Gastrocnemius medialis (tissue), 4 donors: ENCODE results near the gene CARD9.

Experiments used
- POLR2A ChIP-seq, 2 donors: fragments of 450-650 bp; IDR thresholded peaks; one replicate each; pipeline ENCODE4 v1.6.1; 2017; ENCODE audit warnings: antibody characterized with exemption in 2 of 2, mild to moderate bottlenecking in 2 of 2, moderate library complexity in 2 of 2
- TF ChIP-seq, protein P1 (sequence below), 5 experiments: fragments of 450-650 bp in 3 of 5; fragments of 200-600 bp in 2 of 5; sonication (generic) in 2 of 5; IDR thresholded peaks in 4 of 5; conservative IDR thresholded peaks in 1 of 5; 1 replicate in 4 of 5; 2 replicates in 1 of 5; pipeline ENCODE4 v1.5.1; 2016 to 2019; ENCODE audit warnings: antibody characterized with exemption in 5 of 5, mild to moderate bottlenecking in 3 of 5, moderate library complexity in 3 of 5

DNA sequence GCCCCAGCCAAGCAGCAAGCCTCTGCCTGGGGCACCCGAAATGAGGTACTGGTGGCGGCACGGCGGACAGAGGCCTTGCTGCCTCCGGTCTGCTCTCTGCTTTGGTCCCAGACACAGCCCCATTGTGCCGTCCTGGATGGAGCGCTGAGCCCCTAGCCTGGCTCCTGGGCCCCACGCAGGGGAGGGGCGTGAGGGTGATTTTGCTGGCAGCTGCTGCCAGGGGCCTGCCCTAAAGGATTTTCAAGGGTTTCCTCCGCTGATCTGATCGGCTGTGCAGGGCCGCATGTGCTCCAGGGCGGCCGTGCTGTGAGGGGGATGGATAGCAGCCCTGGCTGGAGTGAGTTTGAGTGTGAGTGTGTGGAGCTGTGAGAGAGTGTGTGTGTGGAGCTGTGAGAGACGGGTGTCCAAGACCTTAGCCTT is 44.8 kb downstream of the CARD9 start:
- TF ChIP-seq, protein P1, sequence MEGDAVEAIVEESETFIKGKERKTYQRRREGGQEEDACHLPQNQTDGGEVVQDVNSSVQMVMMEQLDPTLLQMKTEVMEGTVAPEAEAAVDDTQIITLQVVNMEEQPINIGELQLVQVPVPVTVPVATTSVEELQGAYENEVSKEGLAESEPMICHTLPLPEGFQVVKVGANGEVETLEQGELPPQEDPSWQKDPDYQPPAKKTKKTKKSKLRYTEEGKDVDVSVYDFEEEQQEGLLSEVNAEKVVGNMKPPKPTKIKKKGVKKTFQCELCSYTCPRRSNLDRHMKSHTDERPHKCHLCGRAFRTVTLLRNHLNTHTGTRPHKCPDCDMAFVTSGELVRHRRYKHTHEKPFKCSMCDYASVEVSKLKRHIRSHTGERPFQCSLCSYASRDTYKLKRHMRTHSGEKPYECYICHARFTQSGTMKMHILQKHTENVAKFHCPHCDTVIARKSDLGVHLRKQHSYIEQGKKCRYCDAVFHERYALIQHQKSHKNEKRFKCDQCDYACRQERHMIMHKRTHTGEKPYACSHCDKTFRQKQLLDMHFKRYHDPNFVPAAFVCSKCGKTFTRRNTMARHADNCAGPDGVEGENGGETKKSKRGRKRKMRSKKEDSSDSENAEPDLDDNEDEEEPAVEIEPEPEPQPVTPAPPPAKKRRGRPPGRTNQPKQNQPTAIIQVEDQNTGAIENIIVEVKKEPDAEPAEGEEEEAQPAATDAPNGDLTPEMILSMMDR (IDR thresholded peaks at IDR 0.05 in 4 of 5, conservative IDR thresholded peaks at IDR 0.05 in 1 of 5), result no peak
- TF ChIP-seq POLR2A (IDR thresholded peaks at IDR 0.05), result no peak
